Fibroblast of skin of right biceps (primary cell): ENCODE measurements around the gene ACTR6.

Experiments
- DNase-seq: peaks from one replicate; pipeline ENCODE4 v3.0.0-alpha.2; 2013

ACTR6 gene

DNA sequence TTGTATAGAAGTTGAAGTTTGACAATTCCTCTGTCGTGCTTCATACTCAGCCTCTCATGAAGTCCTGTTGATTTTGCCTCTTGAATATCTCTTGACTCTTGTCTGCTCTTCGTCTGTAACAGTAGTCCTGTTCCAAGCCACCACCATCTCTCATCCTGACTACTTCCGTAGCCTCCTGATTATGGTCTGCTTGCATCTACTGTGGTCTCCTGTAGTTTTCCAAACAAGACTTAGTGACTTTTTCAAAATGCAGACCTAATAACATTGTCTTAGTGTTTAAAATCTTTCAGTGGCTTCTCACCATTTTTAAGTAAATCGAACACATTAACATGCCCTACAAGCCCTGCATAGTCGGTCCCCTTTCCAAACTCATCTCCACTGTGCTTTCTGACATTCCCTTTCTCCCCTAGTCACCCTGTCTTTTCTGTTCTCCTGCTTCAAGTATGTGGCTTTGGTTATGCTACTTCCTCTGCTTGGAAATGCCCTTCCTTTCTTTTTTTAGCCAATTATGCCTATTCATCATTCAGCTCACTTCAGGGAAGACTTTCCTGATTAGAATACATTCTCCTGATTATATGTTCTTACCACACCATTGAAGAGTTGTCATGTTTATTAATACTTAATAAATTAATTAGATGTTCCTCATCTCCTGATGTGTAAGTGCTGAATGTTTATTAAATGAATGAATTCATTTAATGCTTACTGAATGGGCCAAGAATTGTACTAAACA is 68.4 kb downstream of the ACTR6 start:
- DNase-seq = no peak

DNA sequence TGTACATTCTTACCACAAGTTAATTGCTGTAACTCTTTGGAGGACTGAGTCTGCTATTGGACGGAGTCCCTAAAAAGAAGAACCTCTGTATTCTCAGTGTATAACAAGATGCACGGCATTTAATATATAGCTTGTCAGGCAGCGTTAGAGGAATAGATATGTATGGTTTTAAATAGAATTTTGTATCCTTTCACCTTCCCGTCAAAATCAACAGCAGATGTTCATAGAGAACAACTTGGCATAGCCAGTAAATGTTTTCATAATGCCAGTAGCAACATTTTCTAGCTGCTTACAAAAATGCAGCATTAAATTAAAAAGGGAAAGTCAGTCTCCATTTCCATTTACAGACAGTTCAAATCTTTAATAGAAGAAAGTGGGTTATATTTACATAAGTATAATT is 73.2 kb downstream of the ACTR6 start:
- no peak for DNase-seq
